GM12878 (cell line): ENCODE measurements around the gene PLIN3.

Source experiments
- ATF3 ChIP-seq: IDR thresholded peaks from 2 replicates; pipeline ENCODE4 v1.6.1; 2011; ENCODE audit warnings: low read depth, mild to moderate bottlenecking, low read length, moderate library complexity, borderline replicate concordance; ENCODE audit errors: extremely low read depth
- POLR2A ChIP-seq: IDR thresholded peaks from 2 replicates; pipeline ENCODE4 v1.6.1; 2011; ENCODE audit warnings: low read depth, mild to moderate bottlenecking, low read length

- TF ChIP-seq POLR2A (no peak), ATF3 (no peak)
Observed at GRCh38 chr19:4878491-4878968, 11.1 kb upstream of the PLIN3 start.
